Measurements from ENCODE around the gene ACOXL. TPM values are rescaled to one million over a fixed set of nuclear protein-coding genes. Genes with fewer than 3 reads are reported as not detected.

ACOXL gene
- total RNA-seq, 1 donor from 2014 or later, result 0.20 TPM

- DNase-seq, result no peak
- Mint-ChIP-seq H3K27ac (peak overlapping the region; percentile 85), H3K27me3 (peaks cover 5% of the 10 kb centered on the region)
Measured at GRCh38 chr2:111119822-111120252, 387.5 kb downstream of the ACOXL start.

GRCh38 chr2:111120253-111121027 lies 388.1 kb downstream of the ACOXL start, which contains the start of gene BCL2L11:
TSS of gene BCL2L11 (plus strand) at chr2:111120914. CDS start at chr2:111123746, 2,832 bp downstream.
- intact Hi-C loops (cut with micrococcal nuclease), result loop anchor here (1.0 to 5.0 kb wide), 8 partner anchors 20 to 934 kb away; partner anchors contain the start of genes ANAPC1, BUB1 and TMEM87B
- peaks cover 50% of the 10 kb centered on the region for H3K4me1 Mint-ChIP-seq
- TF ChIP-seq CTCF (IDR thresholded peaks at IDR 0.05), result no peak
- peak; percentile 74 for ATAC-seq (ENCODE audit: low read depth)
- ChIA-PET CTCF (interaction anchor here (0.7 to 2.1 kb wide), 6 partner anchors 10 to 581 kb away, joined by 3 to 10 read pairs (median 4); no protein-coding TSS in a partner anchor), POLR2A (interaction anchor here (0.5 to 3.6 kb wide), 37 partner anchors 11 to 583 kb away, joined by 3 to 136 read pairs (median 4); no protein-coding TSS in a partner anchor)
- peak within 1 kb of the TSS; percentile 97 for H3K4me3 Mint-ChIP-seq
- peak; percentile 98 for DNase-seq
- H3K36me3 Mint-ChIP-seq (ENCODE audit: low read depth), result peaks cover 40% of the 10 kb centered on the region
- H3K27ac Mint-ChIP-seq, result peak within 1 kb of the TSS; percentile 89
- no peaks in the 10 kb centered on the region for H3K9me3 Mint-ChIP-seq
- H3K27me3 Mint-ChIP-seq, result peaks cover 5% of the 10 kb centered on the region

More at GRCh38 chr2:111119822-111120252, 387.5 kb downstream of the ACOXL start:
- Mint-ChIP-seq H3K4me3 (peak overlapping the region; percentile 86), H3K4me1 (peaks cover 50% of the 10 kb centered on the region), H3K36me3 (ENCODE audit: low read depth) (peaks cover 34% of the 10 kb centered on the region), H3K9me3 (no peaks in the 10 kb centered on the region)
- no peak for TF ChIP-seq CTCF (IDR thresholded peaks at IDR 0.05)
- ChIA-PET POLR2A (interaction anchor here (0.7 to 3.6 kb wide), 25 partner anchors 12 to 586 kb away, joined by 3 to 136 read pairs (median 6); no protein-coding TSS in a partner anchor), CTCF (interaction anchor here (1.0 to 2.1 kb wide), 4 partner anchors 37 to 581 kb away, joined by 4 to 10 read pairs (median 7); no protein-coding TSS in a partner anchor)
- ATAC-seq (ENCODE audit: low read depth), result no peak
- intact Hi-C loops (cut with micrococcal nuclease), result loop anchor here (1.0 to 5.0 kb wide), 10 partner anchors 19 to 935 kb away; partner anchors contain the start of genes ANAPC1, BUB1 and TMEM87B

GRCh38 chr2:111121028-111121827 lies 388.9 kb downstream of the ACOXL start:
- peaks cover 5% of the 10 kb centered on the region for H3K27me3 Mint-ChIP-seq
- H3K9me3 Mint-ChIP-seq, result no peaks in the 10 kb centered on the region
- ATAC-seq (ENCODE audit: low read depth), result no peak
- H3K4me3 Mint-ChIP-seq, result peak overlapping the region; percentile 97
- ChIA-PET CTCF (interaction anchor here (0.7 to 2.1 kb wide), 6 partner anchors 9 to 580 kb away, joined by 3 to 10 read pairs (median 4); no protein-coding TSS in a partner anchor), POLR2A (interaction anchor here (0.5 to 3.6 kb wide), 34 partner anchors 10 to 582 kb away, joined by 3 to 136 read pairs (median 4); no protein-coding TSS in a partner anchor)
- intact Hi-C loops (cut with micrococcal nuclease), result loop anchor here (2.0 to 5.0 kb wide), 6 partner anchors 20 to 934 kb away; partner anchors contain the start of genes ANAPC1, BUB1 and TMEM87B
- peaks cover 51% of the 10 kb centered on the region for H3K4me1 Mint-ChIP-seq
- H3K36me3 Mint-ChIP-seq (ENCODE audit: low read depth), result peaks cover 48% of the 10 kb centered on the region
- TF ChIP-seq CTCF (IDR thresholded peaks at IDR 0.05), result no peak
- peak overlapping the region; percentile 89 for H3K27ac Mint-ChIP-seq
- peak; percentile 62 for DNase-seq

- Mint-ChIP-seq H3K36me3 (ENCODE audit: low read depth) (peaks cover 56% of the 10 kb centered on the region), H3K9me3 (no peaks in the 10 kb centered on the region), H3K4me1 (peaks cover 53% of the 10 kb centered on the region), H3K4me3 (peak overlapping the region; percentile 97), H3K27me3 (peaks cover 3% of the 10 kb centered on the region), H3K27ac (peak overlapping the region; percentile 89)
- no peak for TF ChIP-seq CTCF (IDR thresholded peaks at IDR 0.05)
- DNase-seq (peak; percentile 83), ATAC-seq (ENCODE audit: low read depth) (peak; percentile 49)
- CTCF ChIA-PET, result interaction anchor here (1.0 to 2.1 kb wide), 2 partner anchors 95 to 310 kb away, joined by 3 to 9 read pairs; no protein-coding TSS in a partner anchor
- POLR2A ChIA-PET, result interaction anchor here (0.6 to 3.6 kb wide), 13 partner anchors 10 to 100 kb away, joined by 3 to 136 read pairs (median 6); no protein-coding TSS in a partner anchor
- intact Hi-C loops (cut with micrococcal nuclease), result loop anchor here (2.0 to 5.0 kb wide), 6 partner anchors 21 to 933 kb away; partner anchors contain the start of genes ANAPC1, BUB1 and TMEM87B
Measured at GRCh38 chr2:111121828-111122630, 389.7 kb downstream of the ACOXL start.
